ENCODE data around the gene FILIP1. TPM values are rescaled to one million over a fixed set of nuclear protein-coding genes. Genes with fewer than 3 reads are reported as not detected.
A peak's percentile ranks its signal among the peaks of the same experiment; 100 is the strongest.

Gene FILIP1
- total and polyA plus RNA-seq, 2 donors (not counting 1 experiment from before 2014, with no cell fraction given) = 0.33 to 2.3 TPM

DNA sequence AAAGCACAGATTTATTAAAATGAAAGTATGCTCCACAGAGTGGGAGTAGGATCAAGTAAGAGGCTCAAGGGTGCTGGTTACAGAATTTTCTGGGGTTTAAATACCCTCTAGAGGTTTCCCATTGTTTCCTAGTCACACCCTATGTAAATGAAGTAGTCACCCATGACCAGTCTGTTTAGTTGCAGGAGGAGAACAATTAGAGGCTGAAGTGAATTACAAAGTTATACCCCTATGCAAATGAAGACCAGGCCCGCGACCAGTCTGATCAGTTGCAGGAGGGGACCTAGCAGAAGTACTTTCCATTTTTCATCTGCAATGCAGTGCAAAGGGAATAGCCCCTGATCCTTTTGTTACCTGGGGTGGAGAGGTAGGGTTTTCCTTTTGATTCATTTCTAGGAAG, 11.8 kb upstream of the FILIP1 start:
- Histone ChIP-seq H3K4me3 (replicated peaks in 1 of 4; ENCODE audit: control extremely low read depth in 1 of 4, insufficient read depth in 1 of 4, low read depth in 3 of 4, low read length in 4 of 4) (no peak overlapping the region), H3K27me3 (ENCODE audit: control insufficient read depth, insufficient read depth, low read length) (no peaks in the 10 kb centered on the region), H3K27ac (ENCODE audit: insufficient read depth, low read length) (no peak overlapping the region), H3K4me1 (ENCODE audit: control insufficient read depth, extremely low read depth, insufficient read depth, low read length) (no peaks in the 10 kb centered on the region), H3K36me3 (ENCODE audit: control insufficient read depth, insufficient read depth, low read length) (no peaks in the 10 kb centered on the region), H2AFZ (ENCODE audit: low read length) (no peak overlapping the region), H3K79me2 (ENCODE audit: control insufficient read depth, insufficient read depth, low read length) (no peaks in the 10 kb centered on the region), H3K9me3 (ENCODE audit: control insufficient read depth, insufficient read depth, low read depth, low read length) (no peaks in the 10 kb centered on the region), H3K4me2 (ENCODE audit: extremely low read depth, insufficient read depth, low read length) (no peak overlapping the region), H4K20me1 (ENCODE audit: control insufficient read depth, extremely low read depth, insufficient read depth, low read length) (no peaks in the 10 kb centered on the region), H3K9ac (ENCODE audit: insufficient read depth, low read length) (no peak overlapping the region)
- TF ChIP-seq, protein P1, sequence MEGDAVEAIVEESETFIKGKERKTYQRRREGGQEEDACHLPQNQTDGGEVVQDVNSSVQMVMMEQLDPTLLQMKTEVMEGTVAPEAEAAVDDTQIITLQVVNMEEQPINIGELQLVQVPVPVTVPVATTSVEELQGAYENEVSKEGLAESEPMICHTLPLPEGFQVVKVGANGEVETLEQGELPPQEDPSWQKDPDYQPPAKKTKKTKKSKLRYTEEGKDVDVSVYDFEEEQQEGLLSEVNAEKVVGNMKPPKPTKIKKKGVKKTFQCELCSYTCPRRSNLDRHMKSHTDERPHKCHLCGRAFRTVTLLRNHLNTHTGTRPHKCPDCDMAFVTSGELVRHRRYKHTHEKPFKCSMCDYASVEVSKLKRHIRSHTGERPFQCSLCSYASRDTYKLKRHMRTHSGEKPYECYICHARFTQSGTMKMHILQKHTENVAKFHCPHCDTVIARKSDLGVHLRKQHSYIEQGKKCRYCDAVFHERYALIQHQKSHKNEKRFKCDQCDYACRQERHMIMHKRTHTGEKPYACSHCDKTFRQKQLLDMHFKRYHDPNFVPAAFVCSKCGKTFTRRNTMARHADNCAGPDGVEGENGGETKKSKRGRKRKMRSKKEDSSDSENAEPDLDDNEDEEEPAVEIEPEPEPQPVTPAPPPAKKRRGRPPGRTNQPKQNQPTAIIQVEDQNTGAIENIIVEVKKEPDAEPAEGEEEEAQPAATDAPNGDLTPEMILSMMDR (conservative IDR thresholded peaks at IDR 0.05 in 1 of 2, IDR thresholded peaks at IDR 0.05 in 1 of 2; ENCODE audit: low read depth in 1 of 2, low read length in 2 of 2) = no peak
- TF ChIP-seq EZH2 (IDR thresholded peaks at IDR 0.05; ENCODE audit: low read length, missing control alignments) = no peak
- no peak for DNase-seq (ENCODE audit: low read depth in 2 of 2)

DNA sequence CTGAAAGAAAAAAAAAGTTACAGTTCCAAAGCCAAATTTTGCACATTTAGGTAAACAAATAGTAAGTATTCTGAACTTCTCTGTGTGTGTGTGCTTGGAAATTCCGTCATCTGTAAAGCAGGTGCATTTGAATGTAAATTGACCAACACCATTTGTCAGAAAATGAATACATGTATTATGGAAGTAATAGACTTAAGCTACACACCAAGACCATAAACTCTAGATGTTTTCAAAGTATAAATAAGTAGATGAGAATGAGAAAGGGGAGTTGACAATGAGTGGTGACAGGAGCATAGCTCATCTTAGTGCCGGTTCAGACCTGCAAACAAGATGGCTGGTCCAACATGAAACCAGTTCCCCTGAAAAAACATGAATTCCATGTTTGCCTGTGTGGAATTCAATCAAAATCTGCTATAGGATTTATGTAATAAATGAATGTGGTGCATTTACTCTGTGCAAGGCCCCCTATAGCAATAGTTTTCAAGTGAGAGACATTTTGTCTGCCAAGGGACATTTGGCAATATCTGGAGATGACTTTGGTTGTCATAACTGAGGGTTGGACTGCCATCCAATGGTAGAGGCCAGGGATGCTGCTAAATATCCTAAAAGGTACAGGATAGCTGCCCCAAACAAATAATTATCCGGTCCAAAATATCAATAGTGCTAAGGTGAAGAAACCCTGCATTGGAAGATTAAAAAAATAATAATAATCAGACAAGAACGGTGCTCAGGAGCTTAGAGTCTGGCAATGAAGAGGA, 11.0 kb upstream of the FILIP1 start:
- H3K79me2 ChIP-seq (ENCODE audit: control insufficient read depth, insufficient read depth, low read length) = no peaks in the 10 kb centered on the region
- no peaks in the 10 kb centered on the region for H3K4me1 ChIP-seq (ENCODE audit: control insufficient read depth, extremely low read depth, insufficient read depth, low read length)
- no peak overlapping the region for H3K9ac ChIP-seq (ENCODE audit: insufficient read depth, low read length)
- no peaks in the 10 kb centered on the region for H4K20me1 ChIP-seq (ENCODE audit: control insufficient read depth, extremely low read depth, insufficient read depth, low read length)
- H3K4me2 ChIP-seq (ENCODE audit: extremely low read depth, insufficient read depth, low read length) = no peak overlapping the region
- no peak overlapping the region for H3K27ac ChIP-seq (ENCODE audit: insufficient read depth, low read length)
- H3K9me3 ChIP-seq (ENCODE audit: control insufficient read depth, insufficient read depth, low read depth, low read length) = no peaks in the 10 kb centered on the region
- no peak overlapping the region for H3K4me3 ChIP-seq (replicated peaks in 1 of 4; ENCODE audit: control extremely low read depth in 1 of 4, insufficient read depth in 1 of 4, low read depth in 3 of 4, low read length in 4 of 4)
- no peaks in the 10 kb centered on the region for H3K36me3 ChIP-seq (ENCODE audit: control insufficient read depth, insufficient read depth, low read length)
- TF ChIP-seq EZH2 (IDR thresholded peaks at IDR 0.05; ENCODE audit: low read length, missing control alignments) = no peak
- TF ChIP-seq, protein P1 (conservative IDR thresholded peaks at IDR 0.05 in 1 of 2, IDR thresholded peaks at IDR 0.05 in 1 of 2; ENCODE audit: low read depth in 1 of 2, low read length in 2 of 2) = peak; percentile 37 to 42
- no peak overlapping the region for H2AFZ ChIP-seq (ENCODE audit: low read length)
- peak in 1 of 2 donors; percentile 49 for DNase-seq (ENCODE audit: low read depth in 2 of 2)
- H3K27me3 ChIP-seq (ENCODE audit: control insufficient read depth, insufficient read depth, low read length) = no peaks in the 10 kb centered on the region

DNA sequence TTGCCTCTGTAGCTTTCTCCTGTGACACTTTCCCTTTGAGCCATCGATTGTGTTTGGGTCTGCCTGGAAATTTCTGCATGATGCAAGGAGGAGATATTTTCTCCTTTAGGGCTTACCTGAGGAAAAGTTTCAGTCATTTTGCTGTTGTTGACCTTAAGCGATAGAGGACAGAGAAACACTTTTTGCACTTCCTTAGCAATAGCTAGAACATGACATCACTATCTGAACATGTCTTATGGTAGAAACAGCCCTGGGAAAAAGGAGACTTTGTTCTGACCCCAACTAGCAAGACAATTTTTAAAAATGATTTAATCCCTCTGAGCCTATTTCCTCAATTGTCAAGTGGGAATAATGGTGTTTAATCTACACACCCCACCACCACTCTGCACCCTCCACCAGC, 9.7 kb upstream of the FILIP1 start:
- Histone ChIP-seq H2AFZ (ENCODE audit: low read length) (no peak overlapping the region), H3K27ac (ENCODE audit: insufficient read depth, low read length) (no peak overlapping the region)
- TF ChIP-seq, protein P1 (conservative IDR thresholded peaks at IDR 0.05 in 1 of 2, IDR thresholded peaks at IDR 0.05 in 1 of 2; ENCODE audit: low read depth in 1 of 2, low read length in 2 of 2) = no peak
- TF ChIP-seq EZH2 (IDR thresholded peaks at IDR 0.05; ENCODE audit: low read length, missing control alignments) = no peak

More for the DNA sequence above, 9.7 kb upstream of the FILIP1 start:
- H3K4me3 ChIP-seq (replicated peaks in 1 of 4; ENCODE audit: control extremely low read depth in 1 of 4, insufficient read depth in 1 of 4, low read depth in 3 of 4, low read length in 4 of 4) = no peak overlapping the region
- H3K4me2 ChIP-seq (ENCODE audit: extremely low read depth, insufficient read depth, low read length) = no peak overlapping the region
- H3K79me2 ChIP-seq (ENCODE audit: control insufficient read depth, insufficient read depth, low read length) = no peaks in the 10 kb centered on the region
- H4K20me1 ChIP-seq (ENCODE audit: control insufficient read depth, extremely low read depth, insufficient read depth, low read length) = no peaks in the 10 kb centered on the region
- H3K9me3 ChIP-seq (ENCODE audit: control insufficient read depth, insufficient read depth, low read depth, low read length) = no peaks in the 10 kb centered on the region
- H3K27me3 ChIP-seq (ENCODE audit: control insufficient read depth, insufficient read depth, low read length) = no peaks in the 10 kb centered on the region
- no peaks in the 10 kb centered on the region for H3K36me3 ChIP-seq (ENCODE audit: control insufficient read depth, insufficient read depth, low read length)
- H3K9ac ChIP-seq (ENCODE audit: insufficient read depth, low read length) = no peak overlapping the region
- DNase-seq (ENCODE audit: low read depth in 2 of 2) = no peak
- no peaks in the 10 kb centered on the region for H3K4me1 ChIP-seq (ENCODE audit: control insufficient read depth, extremely low read depth, insufficient read depth, low read length)

Data from fibroblast of lung (primary cell).